Activated naive CD4-positive, alpha-beta T cell treated with Interleukin-2 at 50 U/mL for 16 hours (primary cell): Measurements from ENCODE around the gene CENPO.

Source experiments
- DNase-seq: peaks from one replicate; pipeline ENCODE4 v3.0.0-alpha.2; 2020

The CENPO gene

DNA sequence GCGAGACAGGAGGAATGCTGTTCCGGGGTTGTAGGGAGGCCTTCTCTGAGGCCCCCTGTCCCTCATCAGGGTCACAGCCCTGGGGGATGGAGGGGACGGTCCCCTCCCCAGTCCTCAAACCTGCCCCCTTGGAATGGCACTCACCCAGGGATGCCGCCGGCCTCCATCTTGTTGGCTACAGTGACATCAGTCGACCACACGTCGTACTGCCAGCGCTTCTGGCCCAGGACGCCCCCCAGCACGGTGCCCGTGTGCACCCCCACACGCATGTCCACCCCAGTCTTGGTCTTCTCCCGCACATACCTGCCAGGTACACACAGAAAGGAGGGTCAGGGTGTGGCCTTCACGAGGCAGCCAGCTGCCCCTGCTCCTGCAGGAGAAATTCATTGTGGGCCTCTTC, 46.5 kb downstream of the CENPO start:
- DNase-seq, result no peak

DNA sequence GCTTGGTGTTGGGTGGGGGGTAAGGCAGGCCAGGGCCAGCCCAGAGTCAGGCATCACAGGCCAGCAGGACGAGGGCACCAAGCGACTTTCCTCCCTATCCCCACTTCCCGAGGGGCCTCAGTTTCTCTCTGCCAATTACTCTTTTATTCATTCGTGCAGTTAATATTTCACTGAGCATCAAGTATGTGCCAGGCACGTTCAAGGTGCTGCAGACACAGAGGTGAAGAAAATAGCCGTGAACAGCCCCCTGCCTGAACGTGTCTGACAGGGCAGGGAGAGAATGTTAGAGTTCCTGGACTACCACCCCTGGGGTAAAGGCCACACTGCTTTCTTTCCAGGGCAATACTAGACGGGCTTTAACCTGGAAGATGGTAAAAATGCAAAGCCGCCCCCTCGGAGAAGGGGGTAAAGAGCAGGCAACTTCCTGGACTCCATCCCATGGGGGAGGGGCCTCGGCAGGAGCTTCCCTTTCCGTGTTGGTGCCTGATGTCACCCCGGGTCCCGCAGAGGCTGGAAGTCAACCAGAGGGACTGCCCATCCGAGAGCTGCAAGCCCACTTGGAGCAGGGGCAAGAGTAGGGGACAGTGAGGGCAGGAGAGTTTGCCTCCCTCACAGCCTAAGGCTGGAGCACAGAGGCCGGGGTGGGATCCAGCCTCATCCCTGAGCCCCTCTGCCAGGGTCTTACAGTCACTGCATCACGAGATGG, 47.1 kb downstream of the CENPO start:
- DNase-seq, result no peak

DNA sequence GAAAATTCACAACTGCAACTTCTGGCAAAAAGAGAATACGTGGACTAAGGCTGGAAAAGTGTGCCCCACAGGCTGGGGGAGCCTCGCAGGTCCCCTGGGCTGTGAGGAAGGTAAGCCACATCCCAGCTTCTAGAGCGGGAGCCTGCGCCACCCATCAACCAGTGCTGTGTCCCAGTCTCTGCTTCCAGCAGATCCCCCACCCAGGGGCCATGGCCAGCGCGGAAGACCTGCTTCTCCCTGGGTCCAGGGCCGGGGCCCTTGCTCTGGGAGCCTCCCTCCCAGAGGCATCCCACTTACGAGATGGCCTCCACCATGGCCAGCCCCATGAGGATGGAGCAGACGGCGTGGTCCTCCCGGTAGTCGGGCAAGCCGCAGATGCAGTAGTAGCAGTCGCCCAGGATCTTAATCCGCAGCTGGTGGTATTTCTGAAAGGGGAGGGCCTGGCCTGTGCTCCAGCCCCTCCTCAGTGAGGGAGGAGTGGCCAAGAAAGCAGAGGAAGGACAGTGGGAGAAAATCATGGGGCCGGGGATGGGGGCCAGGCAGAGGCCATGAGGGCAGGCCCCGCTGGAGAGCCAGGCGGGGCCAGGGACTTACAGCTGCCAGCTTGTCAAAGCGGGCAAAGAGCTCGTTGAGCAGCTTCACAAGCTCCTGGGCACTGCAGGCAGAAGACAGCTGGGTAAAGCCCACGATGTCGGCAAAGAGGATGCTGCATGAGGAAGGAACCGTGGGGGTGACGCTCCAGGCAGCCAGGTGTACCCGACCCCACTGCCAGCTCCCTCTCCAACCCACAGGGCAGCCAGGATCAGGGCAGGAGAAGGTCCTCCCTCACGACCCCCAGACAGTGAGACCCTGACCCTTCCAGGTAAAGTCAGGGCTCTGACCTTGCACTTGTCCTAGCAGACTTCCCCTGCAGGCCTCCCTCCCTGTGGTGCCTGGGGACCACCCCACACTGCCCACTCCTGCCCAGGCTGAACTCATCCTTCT, 48.0 kb downstream of the CENPO start:
- DNase-seq, result no peak

DNA sequence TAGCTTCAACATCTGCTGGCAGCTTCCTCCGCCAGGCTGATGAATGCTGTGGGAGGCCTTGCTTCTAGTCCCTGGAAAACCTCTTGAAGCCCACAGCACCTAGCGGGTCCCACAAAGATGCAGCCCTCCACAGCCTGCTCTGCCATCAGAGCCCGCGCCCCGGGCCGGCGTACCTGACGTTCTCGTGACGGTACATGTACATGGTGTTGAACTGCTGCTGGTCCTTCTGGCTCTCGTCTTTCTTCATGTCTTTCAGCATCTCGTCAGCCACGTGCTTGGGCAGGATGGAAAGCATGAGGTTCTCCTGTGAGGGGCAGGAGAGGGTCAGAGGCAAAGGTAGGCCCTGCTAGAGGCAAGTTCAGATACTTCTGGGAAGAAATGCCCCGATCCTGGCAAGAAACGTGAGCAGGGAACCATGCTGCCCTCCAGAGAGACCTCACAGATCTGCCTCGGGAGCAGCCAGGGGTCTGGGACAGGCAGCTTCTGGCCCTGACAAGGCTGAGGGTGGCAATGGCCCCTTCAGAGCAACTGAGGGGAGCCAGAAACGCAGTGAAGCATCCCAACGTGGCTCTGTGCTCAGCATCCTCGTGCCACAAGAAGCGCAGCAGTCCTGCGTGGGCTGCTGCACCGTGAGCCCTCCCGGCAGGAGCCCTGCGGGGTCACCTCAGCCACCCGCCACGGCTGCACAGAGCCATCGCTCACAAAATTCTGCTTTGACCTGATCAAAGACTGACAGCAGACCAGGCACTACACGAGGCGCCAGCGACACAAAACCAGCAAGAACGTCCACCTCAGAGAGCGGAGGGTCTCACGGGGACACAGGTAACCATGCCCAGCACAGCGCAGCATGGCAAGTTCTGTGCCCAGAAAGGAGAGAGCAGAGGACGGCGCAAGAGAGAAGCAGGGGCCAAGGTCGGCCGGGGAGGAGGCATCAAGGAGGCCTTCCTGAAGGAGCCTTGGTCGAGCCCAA, 49.1 kb downstream of the CENPO start:
- no peak for DNase-seq

DNA sequence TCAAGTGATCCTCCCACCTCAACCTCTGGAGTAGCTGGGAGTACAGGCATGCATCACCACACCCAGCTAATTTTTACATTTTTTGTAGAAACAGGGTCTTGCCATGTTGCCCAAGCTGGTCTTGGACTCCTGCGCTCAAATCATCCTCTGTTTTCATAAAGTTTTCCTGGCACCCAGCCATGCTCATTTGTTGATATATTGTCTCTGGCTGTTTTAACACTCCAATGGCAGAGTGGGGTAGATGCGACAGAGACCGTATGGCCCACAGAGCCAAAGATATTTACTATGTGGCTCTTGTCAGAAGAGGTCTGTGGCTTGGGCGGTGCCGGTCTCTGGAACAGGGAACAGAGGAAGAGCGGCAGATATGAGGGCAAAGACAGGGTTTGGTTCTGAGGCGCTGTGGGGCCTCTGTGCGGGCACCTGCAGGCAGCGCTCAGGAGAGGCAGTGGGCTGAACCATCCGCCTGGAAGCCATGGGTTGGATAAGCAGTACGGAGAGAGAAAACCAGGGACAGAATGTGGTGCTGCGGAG, 50.2 kb downstream of the CENPO start:
- DNase-seq, result no peak

DNA sequence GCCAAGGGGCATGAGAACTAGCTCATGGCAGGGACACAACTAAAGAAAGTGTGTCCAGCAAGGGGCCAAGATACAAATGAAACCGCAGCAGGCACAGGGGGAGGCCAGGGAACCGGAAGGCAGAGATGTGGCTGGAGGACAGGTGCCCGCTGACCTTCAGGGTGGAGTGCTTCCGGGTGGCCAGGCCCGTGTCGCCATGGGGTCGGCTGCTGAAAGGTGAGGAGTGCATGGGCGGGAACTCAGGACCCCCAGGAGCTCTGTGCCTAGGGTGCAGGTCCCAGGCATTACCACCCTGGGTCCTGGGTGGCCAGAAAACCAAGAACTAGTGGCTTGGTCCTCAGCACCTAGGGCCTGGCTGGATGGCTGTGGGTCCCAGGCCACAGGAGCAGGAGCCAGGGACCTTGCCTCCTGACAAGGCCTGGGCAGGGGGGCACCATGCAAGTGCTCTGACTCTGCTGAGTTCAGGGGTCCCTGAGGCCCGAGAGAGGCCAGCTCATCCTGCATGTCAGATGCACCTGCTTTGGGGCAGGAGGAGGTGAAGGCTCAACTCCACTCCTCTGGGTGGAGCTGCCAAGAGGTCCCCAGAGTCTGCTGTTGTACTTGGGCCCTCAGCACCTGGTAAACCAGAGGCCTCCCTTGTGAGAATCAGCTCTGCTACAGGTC, 50.9 kb downstream of the CENPO start:
- no peak for DNase-seq

DNA sequence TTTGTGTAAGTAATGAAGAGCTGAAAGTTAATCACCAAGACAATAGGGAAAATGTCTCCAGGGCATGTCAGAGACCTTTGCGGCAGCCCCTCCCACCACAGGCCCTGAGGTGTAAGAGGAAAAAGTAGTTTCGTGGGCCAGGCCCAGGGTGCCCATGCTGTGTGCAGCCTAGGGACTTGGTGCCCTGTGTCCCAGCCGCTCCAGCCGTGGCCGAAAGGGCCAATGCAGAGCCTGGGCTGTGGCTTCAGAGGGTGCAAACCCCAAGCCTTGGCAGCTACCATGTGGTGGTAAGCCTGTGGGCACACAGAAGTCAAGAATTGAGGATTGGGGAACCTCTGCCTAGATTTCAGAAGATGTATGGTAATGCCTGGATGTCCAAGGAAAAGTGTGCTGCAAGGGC, 52.5 kb downstream of the CENPO start:
- DNase-seq, result no peak

DNA sequence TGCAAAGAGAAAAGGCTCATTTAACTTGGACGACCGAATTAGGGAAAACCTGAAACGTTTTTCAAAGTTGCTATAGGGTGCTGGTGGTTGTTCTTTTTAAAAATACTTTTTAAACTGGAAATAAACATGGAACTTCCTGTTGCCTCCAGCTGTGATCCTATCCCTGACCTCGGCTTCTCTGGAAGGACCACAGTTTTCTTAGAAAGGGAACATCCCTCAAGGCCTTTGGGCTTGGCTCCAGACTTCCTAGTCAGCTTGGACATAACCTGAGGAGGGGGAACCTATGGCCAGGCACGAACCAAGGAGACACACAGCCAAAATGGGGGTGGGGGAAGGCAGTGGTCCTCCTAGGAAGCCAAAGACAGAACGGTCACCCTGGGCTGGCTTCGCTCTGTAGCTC, 57.7 kb downstream of the CENPO start:
- DNase-seq, result no peak

DNA sequence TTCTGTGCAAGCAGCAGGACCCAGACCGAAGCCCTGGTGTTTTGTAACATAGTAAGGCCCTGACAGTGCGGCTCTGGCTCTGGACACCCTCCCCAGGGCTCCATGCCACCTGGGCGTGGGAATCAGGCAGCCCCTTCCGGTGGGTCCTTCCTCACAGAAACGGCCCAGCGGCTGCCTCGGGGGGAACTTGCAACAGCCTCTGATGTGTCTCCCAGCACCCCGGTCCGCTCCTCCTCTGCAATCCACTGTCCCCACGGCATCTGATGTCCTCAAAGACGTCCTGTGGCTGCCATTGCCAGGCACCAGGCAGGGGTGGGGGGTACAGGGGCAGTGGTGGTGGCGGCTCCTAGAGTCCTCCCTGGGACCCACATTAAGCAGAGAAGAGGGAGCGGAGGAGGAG, 58.8 kb downstream of the CENPO start:
- DNase-seq, result no peak

DNA sequence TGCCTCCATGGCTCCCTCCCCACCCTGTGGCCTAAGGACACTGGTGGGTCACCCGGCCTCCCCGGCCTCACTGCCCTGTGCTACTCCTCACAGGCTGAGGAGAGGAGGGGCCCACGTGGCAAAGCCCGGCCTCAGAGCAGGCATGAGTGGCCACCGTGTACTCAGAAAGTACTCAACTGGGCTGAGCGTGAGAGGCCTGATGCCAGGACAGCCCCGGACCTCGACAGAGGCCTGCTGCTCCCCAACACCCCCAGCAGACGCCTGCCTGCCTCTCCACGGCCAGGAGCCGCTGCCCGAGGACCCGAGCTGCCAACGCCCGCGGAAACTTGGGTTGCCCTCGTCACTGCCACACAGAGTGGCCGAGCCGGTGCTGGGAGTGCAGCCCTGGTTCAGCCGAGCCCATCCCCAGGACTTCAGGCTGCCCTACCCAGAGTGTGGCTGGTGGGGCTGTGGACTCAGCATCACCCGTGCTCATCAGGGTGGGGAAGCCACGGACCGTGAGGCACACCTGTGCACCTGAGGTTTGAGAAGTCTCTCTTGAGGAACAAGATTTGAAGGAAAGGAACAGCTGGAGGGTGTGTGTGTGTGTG, 59.3 kb downstream of the CENPO start:
- DNase-seq, result no peak

DNA sequence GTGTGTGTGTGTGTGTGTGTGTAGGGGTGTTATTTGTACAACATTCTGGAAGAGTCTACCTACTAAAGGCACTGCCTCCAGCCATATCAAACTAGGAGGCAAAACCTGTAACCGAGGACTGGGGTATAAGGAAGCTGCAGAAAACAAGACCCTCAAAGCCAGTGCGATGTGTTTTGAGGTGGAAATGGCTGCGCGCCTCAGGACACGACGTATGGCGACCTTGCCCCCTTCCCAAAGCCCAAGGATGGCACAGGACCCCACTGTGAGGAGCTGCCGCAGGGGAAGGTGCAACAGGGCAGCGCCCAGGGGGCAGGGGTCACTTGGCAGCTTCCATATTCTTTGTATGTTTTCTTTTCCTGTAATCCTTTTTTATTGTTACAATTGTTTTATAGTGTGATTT, 59.8 kb downstream of the CENPO start:
- no peak for DNase-seq

DNA sequence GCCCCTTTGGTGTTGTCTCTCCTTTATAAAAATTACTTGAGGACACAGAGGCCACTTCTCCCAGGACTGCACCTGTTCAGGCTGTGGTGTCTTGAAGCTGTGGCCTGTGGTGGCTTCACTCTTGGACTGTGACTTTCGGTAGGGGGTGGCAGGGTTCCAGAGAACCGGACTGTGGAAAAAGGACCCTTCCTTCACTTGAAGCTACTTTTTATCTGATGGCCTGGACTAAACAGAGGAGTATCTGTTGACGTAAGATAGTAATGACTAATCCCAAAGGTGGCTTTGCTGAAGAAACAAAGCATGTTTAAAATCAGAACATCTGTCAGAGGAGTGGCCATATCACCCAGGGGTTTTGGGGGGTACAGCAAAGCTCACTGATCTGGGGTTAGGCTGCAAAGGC, 60.8 kb downstream of the CENPO start:
- no peak for DNase-seq

DNA sequence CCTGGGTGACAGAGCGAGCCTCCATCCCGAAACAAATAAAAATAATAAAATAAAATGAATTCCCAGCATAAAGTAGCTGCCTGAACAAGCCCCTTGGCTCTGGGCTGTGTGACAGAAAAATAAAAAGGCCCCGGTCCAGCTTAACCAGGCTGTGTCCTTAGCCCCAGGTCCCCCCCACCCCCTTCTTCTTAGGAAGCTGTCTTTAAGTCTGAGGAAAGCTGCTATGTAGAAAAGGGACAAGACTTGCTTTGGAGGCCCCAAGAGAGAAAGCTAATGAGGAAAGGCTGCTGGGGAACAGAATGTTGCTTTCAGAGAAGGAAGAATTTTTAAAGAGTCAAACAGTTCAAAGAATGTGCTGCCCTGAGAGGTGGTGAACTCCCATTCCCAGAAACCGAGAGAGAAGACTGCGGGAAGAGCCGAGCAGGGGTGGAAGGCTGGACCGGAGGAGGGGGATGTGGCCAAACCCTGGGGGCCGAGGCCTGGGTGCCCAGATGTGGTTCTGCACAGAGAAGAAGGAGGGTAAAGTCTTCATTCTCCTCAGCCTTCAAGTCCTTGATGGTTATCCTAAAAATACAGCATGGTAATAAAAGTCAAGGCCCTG, 61.9 kb downstream of the CENPO start:
- DNase-seq, result no peak

DNA sequence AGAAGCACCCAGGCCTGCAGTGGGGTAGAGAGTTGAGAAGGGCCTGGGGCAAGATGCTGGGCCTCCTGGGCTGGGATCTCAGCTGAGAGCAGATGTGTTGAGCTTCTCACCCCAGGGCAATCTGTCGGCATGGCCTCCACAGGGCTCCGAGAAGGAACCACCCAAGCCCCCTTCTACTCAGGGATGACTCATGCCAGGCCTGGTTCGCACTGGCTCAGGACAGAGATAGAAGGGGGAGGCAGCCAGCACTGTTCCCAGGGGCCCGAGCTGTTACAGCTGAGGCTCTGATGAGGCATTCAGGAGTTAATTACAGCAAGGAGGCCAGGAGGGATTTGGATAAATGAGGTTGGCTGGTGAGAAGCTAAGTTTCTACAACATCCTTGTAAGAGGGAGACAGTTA, 62.5 kb downstream of the CENPO start:
- no peak for DNase-seq

DNA sequence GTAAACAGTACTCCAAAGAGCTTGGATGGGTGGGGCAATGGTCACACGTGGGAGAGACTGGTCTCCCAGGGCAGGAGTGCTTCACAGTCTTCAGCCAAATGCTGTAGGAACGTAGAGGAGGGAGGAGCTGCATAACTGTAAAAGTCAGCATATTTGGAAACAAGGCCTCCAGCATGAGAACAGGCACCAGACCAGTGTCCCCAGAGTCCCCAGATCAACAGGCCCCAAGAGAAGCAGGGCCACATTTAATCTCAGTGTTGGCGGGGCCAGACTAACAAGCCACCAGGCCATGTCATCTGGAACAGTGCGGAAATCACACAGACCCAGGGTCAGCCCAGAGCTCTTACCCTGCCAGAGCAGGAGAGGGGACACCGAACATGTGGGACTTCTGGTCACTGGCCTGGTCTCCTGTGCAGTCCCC, 63.6 kb downstream of the CENPO start:
- no peak for DNase-seq

DNA sequence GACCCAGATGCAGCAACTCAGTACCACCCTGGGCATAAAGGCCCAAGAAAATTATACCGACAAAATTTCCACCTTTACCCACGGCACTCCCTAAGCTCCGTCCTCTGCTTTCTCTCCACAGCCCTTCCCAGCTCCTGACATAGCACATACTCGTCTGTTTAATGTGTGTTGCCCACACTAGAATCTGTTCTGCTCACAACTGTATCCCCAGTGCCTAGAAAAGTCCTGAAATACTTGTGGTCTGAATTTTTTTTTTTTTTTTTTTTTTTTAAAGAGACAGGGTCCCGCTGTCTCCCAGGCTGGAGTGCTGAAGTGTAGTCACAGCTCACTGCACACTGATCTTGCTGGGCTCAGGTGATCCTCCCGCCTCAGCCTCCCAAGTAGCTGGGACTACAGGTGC, 64.5 kb downstream of the CENPO start:
- no peak for DNase-seq

DNA sequence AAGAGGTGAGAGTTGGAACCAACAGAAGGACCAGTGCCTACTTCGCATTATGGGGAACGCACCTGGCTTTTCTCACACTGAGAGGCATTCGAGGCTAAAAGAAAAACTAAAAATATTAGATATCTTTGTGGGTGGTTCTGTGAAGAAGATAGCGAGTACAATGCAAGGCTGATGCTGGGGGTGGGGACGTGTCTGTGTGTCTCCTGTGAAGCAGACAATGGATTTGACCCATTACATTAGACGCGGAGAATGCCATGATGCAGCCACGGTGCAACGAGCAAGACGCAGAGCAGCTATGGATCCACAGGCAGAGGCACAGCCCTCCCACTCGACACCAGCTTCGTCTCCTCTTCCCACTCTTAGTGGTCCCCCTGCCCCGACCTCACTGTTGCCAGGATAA, 65.8 kb downstream of the CENPO start:
- DNase-seq, result no peak

DNA sequence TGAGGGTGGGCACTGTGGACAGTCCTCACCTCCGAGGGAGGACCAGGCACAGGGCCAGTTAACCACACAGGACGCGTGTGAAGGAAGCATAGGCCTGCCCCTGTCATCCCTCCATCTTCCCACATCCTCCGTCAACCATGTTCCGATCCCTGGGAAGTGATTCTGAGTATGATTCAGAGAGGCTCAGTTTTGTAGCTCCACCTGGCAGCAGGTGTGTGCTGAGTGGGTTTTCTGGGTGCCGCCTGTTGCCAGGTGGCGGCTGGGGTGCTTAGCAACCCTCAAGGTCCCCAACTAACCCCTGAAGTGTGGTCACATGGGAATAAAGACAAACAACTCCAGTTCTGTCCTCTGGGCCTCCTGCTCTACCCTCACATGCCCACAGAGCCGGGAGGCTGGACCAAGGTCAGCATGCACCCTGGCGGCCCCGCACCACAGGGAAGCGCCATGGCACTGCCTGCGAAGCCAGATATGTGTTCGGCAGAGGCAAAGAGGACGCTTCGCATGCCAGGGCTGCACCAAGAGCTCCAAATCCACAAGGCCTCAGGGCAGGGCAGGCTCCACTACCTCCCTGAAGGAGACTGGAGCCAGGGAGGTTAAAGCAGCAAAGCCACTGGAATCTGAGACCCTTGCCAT, 66.9 kb downstream of the CENPO start:
- DNase-seq, result no peak

DNA sequence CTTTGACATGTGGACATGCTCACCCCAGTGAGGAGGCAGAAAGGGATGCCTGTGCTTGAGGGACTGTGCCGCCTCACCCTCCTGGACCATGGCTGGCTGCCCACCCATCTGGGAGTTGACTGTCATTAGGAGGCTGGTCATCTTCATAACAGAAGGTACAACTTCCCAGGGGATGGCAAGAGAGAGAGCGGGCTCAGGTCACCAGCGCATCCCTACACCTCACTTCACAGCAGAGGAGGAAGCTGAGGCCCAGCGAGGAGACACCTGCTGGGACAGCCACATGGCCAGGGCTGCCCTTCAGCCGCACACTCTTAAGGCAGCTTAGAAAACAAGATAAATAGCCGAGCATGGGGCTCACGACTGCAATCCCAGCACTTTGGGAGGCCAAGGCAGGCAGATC, 67.4 kb downstream of the CENPO start:
- DNase-seq, result no peak

DNA sequence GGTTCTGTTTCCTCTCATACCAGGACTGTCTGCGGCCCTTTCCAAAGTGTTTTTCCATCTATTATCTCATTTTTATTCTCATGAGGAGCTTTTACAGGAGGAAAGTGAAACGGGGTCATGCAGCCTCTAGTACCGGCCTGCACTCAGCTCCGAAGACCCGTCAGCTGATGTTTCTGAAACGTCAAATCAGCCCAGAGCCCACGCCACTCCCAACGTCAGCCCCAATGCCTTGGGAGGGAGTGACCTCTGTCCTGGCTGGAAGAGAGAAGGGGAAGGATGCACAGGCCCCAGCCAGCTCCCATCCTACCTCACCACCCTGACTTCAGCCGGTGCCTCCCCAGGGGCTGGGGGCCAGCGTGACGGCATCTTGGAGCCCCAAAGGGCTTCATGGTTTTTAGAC, 68.3 kb downstream of the CENPO start:
- no peak for DNase-seq

DNA sequence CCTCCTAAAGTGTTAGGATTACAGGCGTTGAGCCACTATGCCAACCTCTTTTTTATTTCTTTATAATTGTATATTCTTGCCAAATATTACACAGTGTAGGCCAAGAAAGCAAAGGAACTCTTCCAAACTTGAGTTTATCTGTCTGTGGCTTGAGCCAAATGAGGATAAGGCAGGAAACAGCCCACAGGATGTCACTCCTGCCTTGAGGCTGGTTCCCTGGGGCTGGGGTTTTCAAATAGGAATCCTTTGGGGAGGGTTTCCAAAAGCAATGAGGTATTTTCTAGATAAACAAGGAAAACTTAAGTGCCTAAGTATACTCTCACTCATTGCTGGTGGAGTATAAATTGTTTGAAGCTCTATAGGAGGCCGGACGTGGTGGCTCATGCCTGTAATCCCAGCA, 70.4 kb downstream of the CENPO start:
- no peak for DNase-seq
